ENCODE results near the gene TRABD2B. TPM values are rescaled to one million over a fixed set of nuclear protein-coding genes. Genes with fewer than 3 reads are reported as not detected.

TRABD2B gene
- total and polyA plus RNA-seq, 2 experiments from 2014 or later: 1.6 to 2.0 TPM

- DNase-seq (ENCODE audit: low spot score): peak; percentile 22
- H3K27me3 Mint-ChIP-seq (ENCODE audit: insufficient read depth, low read depth, poor library complexity): peaks cover 15% of the 10 kb centered on the region
These were observed 45.5 kb downstream of the TRABD2B start for GRCh38 chr1:47951545-47952235.

More at GRCh38 chr1:47951545-47952235, 45.5 kb downstream of the TRABD2B start:
- Histone ChIP-seq H3K4me1 (ENCODE audit: insufficient read depth) (no peaks in the 10 kb centered on the region), H3K36me3 (ENCODE audit: insufficient read depth) (no peaks in the 10 kb centered on the region), H4K20me1 (replicated peaks; ENCODE audit: insufficient read depth) (peaks cover 11% of the 10 kb centered on the region), H3K4me3 (no peak overlapping the region), H3K9me2 (ENCODE audit: insufficient read depth) (no peaks in the 10 kb centered on the region), H3K4me2 (no peak overlapping the region), H3F3A (replicated peaks; ENCODE audit: low read depth) (no peaks in the 10 kb centered on the region), H3K27ac (ENCODE audit: low read depth) (no peak overlapping the region), H3K79me2 (replicated peaks; ENCODE audit: insufficient read depth) (no peaks in the 10 kb centered on the region; the same call in 1 of the 2 replicates), H3K27me3 (ENCODE audit: insufficient read depth) (peaks cover 6% of the 10 kb centered on the region; the same call in 1 of the 2 replicates), H2AFZ (no peak overlapping the region)
- peaks cover 7% of the 10 kb centered on the region for H3K4me1 Mint-ChIP-seq
- H3K36me3 Mint-ChIP-seq (ENCODE audit: low read depth): peaks cover 8% of the 10 kb centered on the region
- peaks cover 19% of the 10 kb centered on the region for H3K9me3 Mint-ChIP-seq
- peak; percentile 59 for ATAC-seq
- no peak overlapping the region for H3K4me3 Mint-ChIP-seq
- TF ChIP-seq CTCF (conservative IDR thresholded peaks at IDR 0.05; ENCODE audit: low read depth in 2 of 2) (peak; percentile 27 to 50; a peak in 3 of 4 replicates), REST (IDR thresholded peaks at IDR 0.05; ENCODE audit: unreplicated experiment) (no peak)
- no peak overlapping the region for H3K27ac Mint-ChIP-seq
